Activated CD8-positive, alpha-beta memory T cell treated with anti-CD3 and anti-CD28 coated beads, Interleukin-2, amount 10 ng/mL, durations not matched to agents 7 days and 5 days (primary cell): ENCODE results near the gene PEX5L. TPM values are rescaled to one million over a fixed set of nuclear protein-coding genes. Genes with fewer than 3 reads are reported as not detected.

Source experiments
- ATAC-seq: fragments of 150-1000 bp; cut with Tn5 transposase; one replicate; pipeline ENCODE4 v1.10.0; 2021; ENCODE audit warnings: moderate library complexity
- CTCF ChIA-PET: fragments of 350-600 bp; sonication (Branson Sonifier 250); formaldehyde crosslinking; loops from one replicate; lab custom pipeline; 2021; ENCODE audit warnings: antibody characterized with exemption; lab: Charles Lee
- DNase-seq: peaks from one replicate; pipeline ENCODE4 v3.0.0-alpha.2; 2020
- H3K27ac Mint-ChIP-seq: one replicate; pipeline ENCODE4 v1.8.0; 2021; ENCODE audit warnings: mild to moderate bottlenecking, mixed read lengths
- H3K27me3 Mint-ChIP-seq: one replicate; pipeline ENCODE4 v1.8.0; 2021; ENCODE audit warnings: mixed read lengths
- H3K36me3 Mint-ChIP-seq: one replicate; pipeline ENCODE4 v1.8.0; 2021; ENCODE audit warnings: mild to moderate bottlenecking, mixed read lengths
- H3K4me1 Mint-ChIP-seq: one replicate; pipeline ENCODE4 v1.8.0; 2021; ENCODE audit warnings: mixed read lengths
- H3K4me3 Mint-ChIP-seq: one replicate; pipeline ENCODE4 v1.8.0; 2021; ENCODE audit warnings: mild to moderate bottlenecking, moderate library complexity, mixed read lengths
- H3K9me3 Mint-ChIP-seq: one replicate; pipeline ENCODE4 v1.8.0; 2022; ENCODE audit warnings: low read depth, mixed read lengths
- total RNA-seq, 2 experiments: library from RNA; stranded (reverse); gene quantifications; one replicate each; pipeline ENCODE4 v1.2.3, GENCODE V29; 2021

The PEX5L gene
- total RNA-seq, 2 experiments from 2014 or later = 0.56 to 1.1 TPM

DNA sequence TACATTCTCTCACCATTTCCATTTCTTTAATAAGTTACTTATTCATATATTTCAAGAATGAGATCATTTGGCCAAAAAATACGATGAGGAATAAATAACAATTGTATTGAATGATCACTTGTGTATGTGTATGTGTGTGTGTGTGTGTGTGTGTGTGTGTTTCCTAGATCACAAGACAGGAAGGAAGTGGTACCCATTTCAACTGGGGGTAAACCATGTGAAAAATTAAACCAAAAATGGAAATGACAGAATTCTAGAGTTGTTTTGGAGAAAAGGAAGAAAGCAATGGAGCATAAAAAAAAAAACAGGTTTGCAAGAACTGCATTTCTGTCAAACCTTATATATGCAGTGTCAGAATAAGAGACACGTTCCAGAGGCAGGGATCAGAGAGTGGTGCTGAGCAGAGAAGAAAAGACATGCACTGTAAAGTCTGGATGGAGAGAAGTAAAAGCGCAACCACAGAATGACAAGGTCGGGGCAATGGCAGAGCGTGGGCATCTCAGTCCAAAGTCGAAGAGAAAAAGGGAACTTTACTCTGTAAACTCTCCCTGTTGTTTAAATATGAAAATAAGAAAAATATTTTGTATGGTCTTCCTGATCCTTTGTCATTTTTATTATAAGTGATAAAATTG is 75.5 kb downstream of the PEX5L start:
- Mint-ChIP-seq H3K9me3 (peaks cover 5% of the 10 kb centered on the region), H3K36me3 (peaks cover 12% of the 10 kb centered on the region), H3K4me3 (no peak overlapping the region), H3K27me3 (peaks cover 38% of the 10 kb centered on the region), H3K4me1 (peaks cover 38% of the 10 kb centered on the region), H3K27ac (no peak overlapping the region)
- CTCF ChIA-PET = no interaction called here
- no peak for ATAC-seq
- no peak for DNase-seq

DNA sequence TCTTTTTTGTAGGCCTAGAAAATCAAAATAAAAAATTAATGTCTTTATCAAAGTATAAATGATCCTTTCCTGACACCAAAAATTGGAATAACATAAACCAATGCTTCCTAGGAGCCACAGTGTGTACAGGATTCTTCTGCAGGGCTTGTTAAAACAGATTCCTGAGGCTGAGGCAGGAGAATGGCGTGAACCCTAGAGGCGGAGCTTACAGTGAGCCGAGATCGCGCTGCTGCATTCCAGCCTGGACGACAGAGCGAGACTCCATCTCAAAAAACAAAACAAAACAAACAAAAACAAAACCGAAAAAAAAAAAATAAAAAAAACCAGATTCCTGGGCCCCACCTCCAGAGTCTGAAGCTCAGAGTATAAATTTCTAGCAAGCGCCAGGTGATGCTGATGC is 78.0 kb downstream of the PEX5L start:
- H3K27ac Mint-ChIP-seq = no peak overlapping the region
- CTCF ChIA-PET = no interaction called here
- ATAC-seq = no peak
- peaks cover 31% of the 10 kb centered on the region for H3K27me3 Mint-ChIP-seq
- peaks cover 21% of the 10 kb centered on the region for H3K36me3 Mint-ChIP-seq
- H3K4me1 Mint-ChIP-seq = peaks cover 46% of the 10 kb centered on the region
- H3K9me3 Mint-ChIP-seq = peaks cover 5% of the 10 kb centered on the region
- DNase-seq = no peak
- no peak overlapping the region for H3K4me3 Mint-ChIP-seq

DNA sequence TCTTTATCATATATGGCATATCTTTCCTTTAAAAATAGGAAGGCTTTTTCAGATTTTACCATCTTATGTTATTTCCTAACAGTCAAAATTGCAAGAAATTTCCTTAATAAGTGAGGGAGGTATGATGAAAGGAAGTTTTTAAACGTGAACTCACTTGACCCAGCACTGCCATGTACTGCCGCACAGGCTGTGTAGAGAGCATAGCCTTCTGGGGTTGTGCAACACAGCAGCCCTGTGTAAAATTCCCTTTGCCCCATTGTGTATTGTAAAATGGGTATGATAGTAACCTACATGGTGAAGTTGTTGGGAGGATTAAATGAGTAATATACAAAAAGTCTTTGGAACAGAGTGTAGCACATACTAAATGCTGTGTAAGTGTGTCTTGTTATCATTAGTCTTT is 78.6 kb downstream of the PEX5L start:
- Mint-ChIP-seq H3K9me3 (peaks cover 7% of the 10 kb centered on the region), H3K4me1 (peaks cover 49% of the 10 kb centered on the region), H3K27ac (no peak overlapping the region), H3K4me3 (no peak overlapping the region), H3K36me3 (peaks cover 23% of the 10 kb centered on the region), H3K27me3 (peaks cover 29% of the 10 kb centered on the region)
- DNase-seq (no peak), ATAC-seq (no peak)
- CTCF ChIA-PET = no interaction called here

DNA sequence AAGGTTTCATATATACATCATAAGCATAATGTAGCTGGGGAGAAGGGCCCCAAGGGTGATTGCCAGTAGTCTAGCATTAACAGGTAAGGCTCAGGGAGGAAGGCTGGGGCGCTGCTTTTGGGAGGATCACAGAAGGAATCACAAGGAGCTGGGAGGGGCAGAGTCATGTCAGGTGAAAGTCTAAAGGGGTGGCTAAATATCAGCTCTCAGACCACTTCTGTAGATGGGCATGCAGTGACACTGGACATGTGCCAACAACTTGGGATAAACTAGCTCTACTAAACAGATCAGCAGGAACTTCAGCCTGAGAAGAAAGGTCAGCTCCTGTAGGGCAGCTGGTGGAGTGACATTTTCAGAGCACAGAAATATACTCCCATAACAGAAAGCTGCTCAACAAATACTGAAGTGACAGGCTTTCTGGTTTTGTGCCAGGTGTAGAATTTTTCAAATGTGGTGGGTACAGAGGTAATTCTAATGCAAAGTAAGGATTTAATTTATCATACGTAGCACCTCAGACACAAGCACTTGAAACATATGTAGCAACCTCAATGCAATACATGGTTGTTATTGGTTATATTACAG is 79.4 kb downstream of the PEX5L start:
- Mint-ChIP-seq H3K9me3 (peaks cover 8% of the 10 kb centered on the region), H3K4me3 (peak overlapping the region; percentile 30), H3K4me1 (peaks cover 47% of the 10 kb centered on the region), H3K36me3 (peaks cover 26% of the 10 kb centered on the region), H3K27ac (peak overlapping the region; percentile 70), H3K27me3 (peaks cover 25% of the 10 kb centered on the region)
- CTCF ChIA-PET = interaction anchor here (1.1 kb wide), 1 partner anchor 10 kb away, joined by 5 read pairs; no protein-coding TSS in a partner anchor
- DNase-seq (no peak), ATAC-seq (no peak)

DNA sequence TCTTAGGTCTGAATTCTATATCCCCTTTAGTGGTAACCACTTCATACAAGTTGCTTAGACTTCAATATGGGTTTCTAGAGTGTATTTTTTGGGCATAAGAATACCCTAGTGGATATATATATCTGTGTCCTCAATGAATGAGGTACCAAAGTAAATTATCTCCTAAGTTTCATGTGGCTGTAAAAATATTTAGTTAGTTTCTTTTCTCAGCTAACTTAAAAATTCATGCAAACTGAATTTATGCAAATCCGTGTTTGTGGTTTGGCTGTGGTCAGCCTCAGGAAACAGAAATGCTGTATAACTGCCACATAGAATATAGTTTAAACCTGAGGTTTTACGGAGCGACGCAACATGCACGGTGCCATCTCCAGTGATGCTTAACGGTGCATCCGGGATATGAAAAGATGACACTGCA is 80.3 kb downstream of the PEX5L start:
- peaks cover 47% of the 10 kb centered on the region for H3K4me1 Mint-ChIP-seq
- peak overlapping the region; percentile 30 for H3K4me3 Mint-ChIP-seq
- peak overlapping the region; percentile 70 for H3K27ac Mint-ChIP-seq
- ATAC-seq (peak; percentile 83), DNase-seq (peak; percentile 90)
- peaks cover 9% of the 10 kb centered on the region for H3K9me3 Mint-ChIP-seq
- CTCF ChIA-PET = interaction anchor here (1.0 kb wide), 1 partner anchor 28 kb away, joined by 3 read pairs; no protein-coding TSS in a partner anchor
- peaks cover 29% of the 10 kb centered on the region for H3K27me3 Mint-ChIP-seq
- peaks cover 26% of the 10 kb centered on the region for H3K36me3 Mint-ChIP-seq

DNA sequence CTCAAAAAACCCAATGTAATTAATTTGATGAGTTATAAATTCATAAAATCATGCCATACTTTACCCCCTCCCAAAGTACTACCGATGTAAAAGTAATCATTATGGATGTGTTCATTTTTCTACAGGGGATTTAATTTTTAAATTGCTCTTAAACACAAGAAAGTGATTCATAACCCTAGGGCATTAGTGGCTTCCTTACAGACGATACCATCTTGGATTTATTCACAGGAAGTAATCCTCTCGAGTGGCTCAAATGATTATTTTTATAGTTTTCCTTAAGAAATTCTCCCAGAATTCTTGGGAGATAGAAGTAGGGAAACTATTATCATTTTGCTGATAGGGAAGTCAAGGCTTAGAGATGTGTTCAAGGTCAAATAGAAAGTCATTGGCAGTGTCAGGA is 80.9 kb downstream of the PEX5L start:
- ATAC-seq (no peak), DNase-seq (no peak)
- CTCF ChIA-PET = interaction anchor here (1.0 kb wide), 1 partner anchor 27 kb away, joined by 3 read pairs; no protein-coding TSS in a partner anchor
- H3K9me3 Mint-ChIP-seq = peaks cover 4% of the 10 kb centered on the region
- peak overlapping the region; percentile 40 for H3K27ac Mint-ChIP-seq
- H3K27me3 Mint-ChIP-seq = peaks cover 31% of the 10 kb centered on the region
- peaks cover 22% of the 10 kb centered on the region for H3K36me3 Mint-ChIP-seq
- H3K4me1 Mint-ChIP-seq = peaks cover 42% of the 10 kb centered on the region
- H3K4me3 Mint-ChIP-seq = no peak overlapping the region

DNA sequence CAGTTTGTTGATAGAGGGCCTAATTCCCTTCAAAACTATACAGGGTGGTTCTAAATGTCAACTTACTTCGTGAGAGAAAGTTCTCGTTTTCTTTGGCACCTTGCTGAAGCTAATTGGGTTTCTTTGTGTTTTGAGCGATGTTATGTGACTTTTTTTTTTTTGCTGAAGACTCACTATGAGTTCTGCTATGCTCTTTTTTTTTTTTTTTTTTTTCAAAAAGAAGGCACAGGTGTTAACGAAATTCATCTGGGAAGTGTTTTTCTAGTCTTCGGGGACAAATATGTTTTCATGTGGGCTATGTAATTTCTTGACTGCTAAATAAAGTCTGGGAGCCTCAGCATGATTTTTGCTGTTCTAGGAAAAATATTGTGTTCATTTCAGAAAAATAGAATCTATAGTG is 81.5 kb downstream of the PEX5L start:
- no peak for ATAC-seq
- CTCF ChIA-PET = no interaction called here
- H3K4me3 Mint-ChIP-seq = no peak overlapping the region
- DNase-seq = no peak
- peaks cover 22% of the 10 kb centered on the region for H3K36me3 Mint-ChIP-seq
- H3K4me1 Mint-ChIP-seq = peaks cover 42% of the 10 kb centered on the region
- peaks cover 34% of the 10 kb centered on the region for H3K27me3 Mint-ChIP-seq
- peaks cover 4% of the 10 kb centered on the region for H3K9me3 Mint-ChIP-seq
- H3K27ac Mint-ChIP-seq = no peak overlapping the region

DNA sequence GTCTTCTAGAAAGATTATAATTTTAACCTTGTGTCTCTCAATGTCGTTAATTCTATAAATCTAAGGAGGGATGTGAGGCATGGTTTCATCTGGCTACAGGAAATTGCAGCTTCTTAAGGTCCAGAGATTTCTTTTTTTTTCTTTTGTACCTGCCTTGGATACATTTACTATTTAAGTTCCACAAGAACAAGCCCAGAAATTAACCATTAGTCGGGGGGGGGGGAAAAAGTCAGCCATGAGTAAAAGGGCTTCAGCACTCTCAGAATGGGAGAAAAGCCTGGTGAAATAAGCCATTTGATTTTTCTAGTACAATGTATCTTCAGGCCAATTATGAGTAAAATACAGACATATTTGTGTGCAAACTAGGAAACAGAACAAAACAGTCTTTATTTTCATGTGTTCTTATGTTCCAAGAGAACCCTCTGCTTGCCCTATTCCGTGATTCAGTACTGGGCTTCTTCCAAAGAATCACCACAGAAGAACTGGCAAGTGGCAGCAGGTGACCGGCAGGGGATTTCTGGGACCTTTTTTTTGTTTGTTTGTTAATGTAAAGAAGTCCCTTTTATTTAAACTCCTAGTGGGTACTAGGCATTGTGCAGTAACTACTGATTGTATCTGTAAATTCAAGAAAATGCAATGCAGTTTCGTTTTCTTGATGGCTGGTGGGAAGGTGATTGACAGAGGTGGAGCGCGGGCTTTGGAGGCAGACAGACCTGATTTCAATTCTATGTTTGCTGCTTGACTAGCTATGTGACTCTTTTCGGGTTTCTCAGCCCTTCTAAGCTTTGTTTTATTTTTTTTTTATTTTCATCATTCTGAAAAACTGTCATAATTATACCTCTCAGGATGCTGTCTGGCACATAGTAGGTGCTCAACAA is 82.5 kb downstream of the PEX5L start:
- Mint-ChIP-seq H3K27me3 (peaks cover 37% of the 10 kb centered on the region), H3K9me3 (peaks cover 4% of the 10 kb centered on the region), H3K36me3 (peaks cover 22% of the 10 kb centered on the region), H3K4me3 (no peak overlapping the region), H3K27ac (peak overlapping the region; percentile 36), H3K4me1 (peaks cover 39% of the 10 kb centered on the region)
- DNase-seq = peak; percentile 57
- ATAC-seq = no peak
- CTCF ChIA-PET = no interaction called here

DNA sequence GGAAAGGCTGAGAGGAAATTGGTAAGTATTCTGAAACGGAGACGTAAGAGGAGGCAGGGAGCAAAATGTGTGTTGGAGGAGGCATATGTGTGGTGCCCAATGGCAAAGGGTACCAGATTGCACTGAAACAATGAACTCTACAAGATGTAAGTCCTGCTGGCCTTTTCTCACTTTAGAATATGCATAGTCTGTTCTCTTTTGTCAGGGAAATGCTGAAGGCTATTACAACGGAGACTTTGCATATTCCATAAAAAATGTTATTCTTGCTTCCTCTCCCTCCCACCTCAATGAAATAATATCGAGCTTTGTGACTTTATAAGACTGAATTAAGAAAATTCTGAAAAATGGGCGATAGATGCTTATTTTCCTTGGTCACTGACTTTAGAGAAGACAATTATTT is 85.9 kb downstream of the PEX5L start:
- CTCF ChIA-PET = interaction anchor here (2.0 kb wide), 1 partner anchor 21 kb away, joined by 7 read pairs; no protein-coding TSS in a partner anchor
- no peak for DNase-seq
- Mint-ChIP-seq H3K36me3 (peaks cover 18% of the 10 kb centered on the region), H3K27ac (no peak overlapping the region), H3K4me1 (peaks cover 17% of the 10 kb centered on the region), H3K27me3 (peaks cover 44% of the 10 kb centered on the region), H3K4me3 (no peak overlapping the region), H3K9me3 (peaks cover 4% of the 10 kb centered on the region)
- no peak for ATAC-seq

DNA sequence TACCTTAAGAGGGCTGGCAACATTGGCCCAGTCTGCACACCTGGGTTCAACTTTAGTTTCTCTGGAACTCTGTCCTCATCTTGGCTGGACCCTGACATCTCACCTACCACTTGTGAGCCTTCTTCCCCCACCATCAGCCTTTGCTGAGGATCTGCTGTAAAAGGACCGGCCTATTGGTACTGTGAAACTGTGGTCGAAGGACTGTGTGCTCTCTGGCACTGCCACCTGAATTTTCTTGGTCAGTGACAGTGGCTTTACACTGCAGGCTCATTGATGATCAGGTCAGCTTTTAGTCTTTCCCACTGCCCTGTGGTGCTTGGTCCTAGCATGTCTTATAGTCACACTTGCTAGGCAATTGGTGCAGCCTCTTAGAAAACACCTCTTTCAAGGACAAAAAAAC is 86.9 kb downstream of the PEX5L start:
- no peak overlapping the region for H3K4me3 Mint-ChIP-seq
- ATAC-seq = no peak
- H3K27ac Mint-ChIP-seq = no peak overlapping the region
- H3K27me3 Mint-ChIP-seq = peaks cover 54% of the 10 kb centered on the region
- CTCF ChIA-PET = no interaction called here
- peaks cover 12% of the 10 kb centered on the region for H3K4me1 Mint-ChIP-seq
- peaks cover 4% of the 10 kb centered on the region for H3K9me3 Mint-ChIP-seq
- no peak for DNase-seq
- H3K36me3 Mint-ChIP-seq = peaks cover 12% of the 10 kb centered on the region

DNA sequence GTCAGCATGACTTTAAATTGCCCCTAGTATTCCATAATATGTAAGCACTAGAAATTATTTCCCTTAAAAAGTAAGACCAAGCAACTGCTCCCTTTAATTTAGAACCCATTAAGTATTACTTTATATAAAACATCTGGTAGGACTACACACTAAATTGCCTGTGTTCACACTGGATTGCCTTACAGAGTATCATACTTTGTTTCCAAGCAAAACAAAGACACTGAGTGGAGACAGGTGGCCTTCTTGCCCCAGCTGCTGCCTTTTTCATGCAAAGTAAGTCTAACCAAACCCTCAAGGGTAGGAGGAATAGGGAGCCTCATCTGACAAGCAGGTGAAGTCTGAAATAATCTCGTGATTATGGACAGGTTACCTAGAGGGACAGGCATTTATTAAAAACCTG is 87.3 kb downstream of the PEX5L start:
- no peak overlapping the region for H3K27ac Mint-ChIP-seq
- ATAC-seq = no peak
- H3K9me3 Mint-ChIP-seq = peaks cover 4% of the 10 kb centered on the region
- H3K36me3 Mint-ChIP-seq = peaks cover 8% of the 10 kb centered on the region
- CTCF ChIA-PET = no interaction called here
- peaks cover 8% of the 10 kb centered on the region for H3K4me1 Mint-ChIP-seq
- H3K27me3 Mint-ChIP-seq = peaks cover 58% of the 10 kb centered on the region
- no peak overlapping the region for H3K4me3 Mint-ChIP-seq
- DNase-seq = no peak

DNA sequence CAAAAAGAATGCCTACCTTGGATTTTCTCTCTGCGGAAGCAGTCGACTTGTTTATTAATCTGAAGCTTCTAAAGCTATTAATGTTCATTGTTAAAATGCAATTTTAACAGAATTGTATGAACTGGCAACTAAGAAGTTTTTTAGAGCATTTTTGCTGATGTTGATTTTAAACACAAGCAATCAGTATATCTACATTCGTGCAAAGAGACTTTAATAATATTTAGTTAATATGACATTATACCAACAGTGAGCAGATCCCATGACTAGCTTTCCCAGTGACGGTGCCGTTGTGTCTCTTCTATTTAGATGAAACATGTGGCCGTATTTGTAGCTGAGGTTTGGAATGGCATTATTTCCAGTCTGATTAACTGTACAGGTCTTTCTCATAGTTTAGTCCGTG is 88.0 kb downstream of the PEX5L start:
- peaks cover 8% of the 10 kb centered on the region for H3K36me3 Mint-ChIP-seq
- no peak for DNase-seq
- H3K27ac Mint-ChIP-seq = no peak overlapping the region
- H3K4me1 Mint-ChIP-seq = peaks cover 3% of the 10 kb centered on the region
- H3K27me3 Mint-ChIP-seq = peaks cover 64% of the 10 kb centered on the region
- H3K9me3 Mint-ChIP-seq = peaks cover 4% of the 10 kb centered on the region
- CTCF ChIA-PET = interaction anchor here (0.8 kb wide), 2 partner anchors 14 to 299 kb away, joined by 3 read pairs; no protein-coding TSS in a partner anchor
- ATAC-seq = no peak
- H3K4me3 Mint-ChIP-seq = no peak overlapping the region

DNA sequence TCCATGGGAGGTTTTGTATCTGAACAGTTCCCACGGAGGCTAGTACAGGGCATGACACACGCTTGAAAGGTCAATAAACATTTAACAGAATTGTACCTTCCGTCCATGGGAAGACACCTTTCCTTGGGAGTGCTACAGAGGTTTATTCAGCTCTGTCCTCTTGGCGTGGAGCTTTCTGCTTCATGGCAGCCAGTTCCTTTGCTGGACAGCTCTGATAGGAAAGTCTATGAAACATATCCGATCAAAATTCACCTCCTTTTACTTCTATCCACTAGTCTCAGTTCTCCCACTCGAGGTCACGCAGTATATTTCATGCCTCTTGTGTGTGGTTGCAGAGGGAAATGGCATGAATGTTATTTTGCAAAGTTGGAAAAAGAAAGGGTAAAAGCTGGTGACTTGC is 91.2 kb downstream of the PEX5L start:
- Mint-ChIP-seq H3K27me3 (peaks cover 61% of the 10 kb centered on the region), H3K9me3 (no peaks in the 10 kb centered on the region), H3K4me1 (peaks cover 3% of the 10 kb centered on the region), H3K4me3 (no peak overlapping the region), H3K36me3 (no peaks in the 10 kb centered on the region), H3K27ac (no peak overlapping the region)
- ATAC-seq (no peak), DNase-seq (no peak)
- CTCF ChIA-PET = interaction anchor here (2.0 kb wide), 1 partner anchor 16 kb away, joined by 8 read pairs; no protein-coding TSS in a partner anchor
